T-helper 2 cell (primary cell): Measurements from ENCODE around the gene FMR1NB.

ENCODE experiments used
- DNase-seq, 5 experiments: peaks; one replicate each; pipeline versions ENCODE4 v3.0.0 to v3.0.0-alpha.2; 2012 to 2022
- total RNA-seq, 2 donors: gene quantifications; one replicate each; lab custom pipeline; 2026; lab: John Stamatoyannopoulos, UW

FMR1NB gene
- total RNA-seq = 0 reads per million in 2 donors

- DNase-seq = no peak
Observed at GRCh38 chrX:147981038-147981752, at the start of gene FMR1NB. Gene FMR1NB (plus strand): TSS chrX:147981337. CDS start chrX:147981403, 66 bp downstream.

GRCh38 chrX:147933815-147934214 is 47.3 kb upstream of the FMR1NB start:
- no peak for DNase-seq

- DNase-seq = no peak
Observed at GRCh38 chrX:147935156-147935758, 45.9 kb upstream of the FMR1NB start.

- no peak for DNase-seq
Observed at GRCh38 chrX:147945286-147945685, 35.9 kb upstream of the FMR1NB start.

- DNase-seq = no peak
Observed at GRCh38 chrX:147948531-147948930, 32.6 kb upstream of the FMR1NB start.

GRCh38 chrX:147950352-147950751 is 30.8 kb upstream of the FMR1NB start:
- DNase-seq = no peak

- no peak for DNase-seq
Observed at GRCh38 chrX:147953976-147954375, 27.2 kb upstream of the FMR1NB start.

- no peak for DNase-seq
Observed at GRCh38 chrX:147957291-147957690, 23.8 kb upstream of the FMR1NB start.

- DNase-seq = no peak
Observed at GRCh38 chrX:147958291-147958690, 22.8 kb upstream of the FMR1NB start.

- no peak for DNase-seq
Observed at GRCh38 chrX:147960722-147961121, 20.4 kb upstream of the FMR1NB start.

GRCh38 chrX:147962476-147962875 is 18.7 kb upstream of the FMR1NB start:
- DNase-seq = no peak

- peak in 1 of 5 experiments; percentile 1 for DNase-seq
Observed at GRCh38 chrX:147978931-147979330, 2.2 kb upstream of the FMR1NB start.

- no peak for DNase-seq
Observed at GRCh38 chrX:148020329-148020728, 39.2 kb downstream of the FMR1NB start.

GRCh38 chrX:148024425-148025148 is 43.5 kb downstream of the FMR1NB start:
- DNase-seq = no peak

GRCh38 chrX:148035380-148035779 is 54.2 kb downstream of the FMR1NB start:
- no peak for DNase-seq

- DNase-seq = no peak
Observed at GRCh38 chrX:148037020-148037419, 55.9 kb downstream of the FMR1NB start.

GRCh38 chrX:148043271-148043855 is 62.2 kb downstream of the FMR1NB start:
- DNase-seq = peak in 1 of 5 experiments; percentile 0

GRCh38 chrX:148047200-148047599 is 66.1 kb downstream of the FMR1NB start:
- no peak for DNase-seq

GRCh38 chrX:148049441-148049840 is 68.3 kb downstream of the FMR1NB start:
- DNase-seq = peak in 2 of 5 experiments; percentile 0 to 32

GRCh38 chrX:148051973-148052372 is 70.8 kb downstream of the FMR1NB start:
- DNase-seq = no peak

GRCh38 chrX:148067285-148067684 is 86.1 kb downstream of the FMR1NB start:
- DNase-seq = no peak

GRCh38 chrX:148069759-148070503 is 88.8 kb downstream of the FMR1NB start:
- DNase-seq = no peak

GRCh38 chrX:148070504-148070877 is 89.4 kb downstream of the FMR1NB start:
- DNase-seq = no peak
